Hepatocyte (in vitro differentiated cells): ENCODE data around the gene CDH6.

Experiments used
- EZH2 ChIP-seq: fragments of 200-600 bp; sonication (generic); IDR thresholded peaks from 2 replicates; pipeline ENCODE4 v1.6.1; 2016; ENCODE audit warnings: antibody characterized with exemption, mild to moderate bottlenecking, borderline replicate concordance
- TF ChIP-seq, protein P1 (sequence below): fragments of 200-600 bp; sonication (generic); IDR thresholded peaks from 2 replicates; pipeline ENCODE4 v1.5.1; 2016; ENCODE audit warnings: antibody characterized with exemption, mild to moderate bottlenecking; ENCODE audit not compliant: poor library complexity

DNA sequence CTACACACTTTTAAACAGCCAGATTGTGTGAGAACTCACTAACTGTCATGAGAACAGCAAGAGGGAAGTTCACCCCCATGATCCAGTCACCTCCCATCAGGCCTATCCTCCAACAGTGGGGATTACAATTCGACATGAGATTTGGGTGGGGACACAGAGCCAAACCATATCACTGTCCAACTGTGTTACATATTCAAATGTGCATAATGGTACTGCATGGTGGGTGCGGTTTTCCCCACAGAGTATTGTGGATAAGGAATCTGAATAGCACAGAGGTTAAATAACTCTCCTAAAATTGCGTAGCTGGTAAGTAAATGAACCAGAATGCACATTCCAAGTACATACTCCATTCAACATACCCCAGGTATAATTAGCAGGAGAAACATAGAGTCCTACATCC is 32.1 kb downstream of the CDH6 start:
- TF ChIP-seq, protein P1, sequence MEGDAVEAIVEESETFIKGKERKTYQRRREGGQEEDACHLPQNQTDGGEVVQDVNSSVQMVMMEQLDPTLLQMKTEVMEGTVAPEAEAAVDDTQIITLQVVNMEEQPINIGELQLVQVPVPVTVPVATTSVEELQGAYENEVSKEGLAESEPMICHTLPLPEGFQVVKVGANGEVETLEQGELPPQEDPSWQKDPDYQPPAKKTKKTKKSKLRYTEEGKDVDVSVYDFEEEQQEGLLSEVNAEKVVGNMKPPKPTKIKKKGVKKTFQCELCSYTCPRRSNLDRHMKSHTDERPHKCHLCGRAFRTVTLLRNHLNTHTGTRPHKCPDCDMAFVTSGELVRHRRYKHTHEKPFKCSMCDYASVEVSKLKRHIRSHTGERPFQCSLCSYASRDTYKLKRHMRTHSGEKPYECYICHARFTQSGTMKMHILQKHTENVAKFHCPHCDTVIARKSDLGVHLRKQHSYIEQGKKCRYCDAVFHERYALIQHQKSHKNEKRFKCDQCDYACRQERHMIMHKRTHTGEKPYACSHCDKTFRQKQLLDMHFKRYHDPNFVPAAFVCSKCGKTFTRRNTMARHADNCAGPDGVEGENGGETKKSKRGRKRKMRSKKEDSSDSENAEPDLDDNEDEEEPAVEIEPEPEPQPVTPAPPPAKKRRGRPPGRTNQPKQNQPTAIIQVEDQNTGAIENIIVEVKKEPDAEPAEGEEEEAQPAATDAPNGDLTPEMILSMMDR = no peak
- TF ChIP-seq EZH2 = no peak
